Sigmoid colon (tissue), 7 donors: ENCODE results near the gene KRT78. TPM values are rescaled to one million over a fixed set of nuclear protein-coding genes. Genes with fewer than 3 reads are reported as not detected.

Experiments
- DNase-seq: peaks from one replicate; pipeline ENCODE4 v3.0.0-alpha.2; 2019
- H3K27ac ChIP-seq, 4 donors: fragments of 200-600 bp; sonication (generic); one replicate each; pipeline ENCODE4 v1.5.1; 2016 to 2019; ENCODE audit warnings: mild to moderate bottlenecking in 1 of 4
- H3K27me3 ChIP-seq, 3 donors: fragments of 200-600 bp; sonication (generic); one replicate each; pipeline ENCODE4 v1.5.1; 2019; ENCODE audit warnings: mild to moderate bottlenecking in 1 of 3
- H3K36me3 ChIP-seq, 4 donors: fragments of 200-600 bp; sonication (generic); one replicate each; pipeline ENCODE4 v1.5.1; 2016 to 2019
- H3K4me1 ChIP-seq, 4 donors: fragments of 200-600 bp; sonication (generic); one replicate each; pipeline ENCODE4 v1.5.1; 2017 to 2019
- H3K4me3 ChIP-seq, 4 donors: fragments of 200-600 bp; sonication (generic); one replicate each; pipeline ENCODE4 v1.5.1; 2017 to 2019; ENCODE audit warnings: mild to moderate bottlenecking in 2 of 4, moderate library complexity in 1 of 4
- H3K9me3 ChIP-seq, 4 donors: fragments of 200-600 bp in 3 of 4; sonication (generic) in 3 of 4; one replicate each; pipeline versions ENCODE4 v1.5.1 to v1.6.1; 2013 to 2019
- CTCF ChIP-seq, 4 experiments: fragments of 450-650 bp in 3 of 4; fragments of 200-600 bp in 1 of 4; IDR thresholded peaks; one replicate each; pipeline ENCODE4 v1.5.1; 2016 to 2019; ENCODE audit warnings: antibody characterized with exemption in 4 of 4, mild to moderate bottlenecking in 3 of 4, moderate library complexity in 2 of 4
- EP300 ChIP-seq, 4 donors: sonication (generic); formaldehyde crosslinking; IDR thresholded peaks; one replicate each; pipeline ENCODE4 v1.6.1; 2017; ENCODE audit warnings: antibody characterized with exemption in 4 of 4
- POLR2A ChIP-seq, 2 donors: fragments of 450-650 bp; IDR thresholded peaks; one replicate each; pipeline ENCODE4 v1.6.1; 2016; ENCODE audit warnings: antibody characterized with exemption in 2 of 2, mild to moderate bottlenecking in 2 of 2, moderate library complexity in 2 of 2
- POLR2AphosphoS5 ChIP-seq, 4 donors: sonication (generic); formaldehyde crosslinking; IDR thresholded peaks; one replicate each; pipeline ENCODE4 v1.6.1; 2017; ENCODE audit warnings: antibody characterized with exemption in 4 of 4
- WGBS, 2 donors: extraction: QIAGEN DNeasy Blood & Tissue Kit; methylation state at CpG; one replicate each; pipeline ENCODE4 v1.1.7; 2013; 5-methylcytosine and 5-hydroxymethylcytosine counted together
- intact Hi-C: fragments of 100-400 bp; cut with DNase I; formaldehyde crosslinking; loops from one replicate; pipeline ENCODE4 v1.15.1; 2023
- polyA plus RNA-seq, 3 donors: library from polyadenylated mRNA; stranded (reverse); fragments of 200-250 nt; gene quantifications; one replicate each; pipeline ENCODE4 v1.2.3, GENCODE V29; 2013
- total RNA-seq, 4 donors: library from RNA; depleted of rRNA; stranded (reverse); fragments of >200 nt; gene quantifications; one replicate each; pipeline ENCODE4 v1.1.0, GENCODE V29; 2016
- donor health status: healthy with polysubstance abuse.
- donor health status: Bipolar disorder and iron deficiency.
- donor health status: healthy.

KRT78 gene
- total and polyA plus RNA-seq, 7 donors: 0.20 to 5.4 TPM; not detected in 5

GRCh38 chr12:52871291-52872039, 22.7 kb upstream of the KRT78 start:
- Histone ChIP-seq H3K36me3 (no peaks in the 10 kb centered on the region), H3K27ac (peak overlapping the region in 3 of 4 donors; percentile 25 to 49 (median 35)), H3K4me3 (no peak overlapping the region), H3K4me1 (peaks cover 0 to 20% (median 14%) of the 10 kb centered on the region in 4 donors), H3K27me3 (no peaks in the 10 kb centered on the region), H3K9me3 (no peaks in the 10 kb centered on the region)
- no peak for DNase-seq
- TF ChIP-seq POLR2A (IDR thresholded peaks at IDR 0.05): no peak
- TF ChIP-seq EP300 (IDR thresholded peaks at IDR 0.05): no peak
- TF ChIP-seq POLR2AphosphoS5 (IDR thresholded peaks at IDR 0.05): no peak
- TF ChIP-seq CTCF (IDR thresholded peaks at IDR 0.05): no peak
- 35 to 59% methylated on average over 9 of the region's 9 CpGs for WGBS, 2 donors
- intact Hi-C loops: loop anchor here (2.0 kb wide), 1 partner anchor 289 kb away; no protein-coding TSS in a partner anchor

GRCh38 chr12:52870361-52871290, 21.8 kb upstream of the KRT78 start:
- H3K4me3 ChIP-seq: no peak overlapping the region
- no peaks in the 10 kb centered on the region for H3K36me3 ChIP-seq
- 17 to 35% methylated on average over 14 of the region's 14 CpGs for WGBS, 2 donors
- no peaks in the 10 kb centered on the region for H3K9me3 ChIP-seq
- peaks cover 0 to 20% (median 14%) of the 10 kb centered on the region in 4 donors for H3K4me1 ChIP-seq
- peak; percentile 63 for DNase-seq
- no peaks in the 10 kb centered on the region for H3K27me3 ChIP-seq
- TF ChIP-seq CTCF (IDR thresholded peaks at IDR 0.05) (peak in 3 of 4 experiments; percentile 45 to 63 (median 56)), POLR2AphosphoS5 (IDR thresholded peaks at IDR 0.05) (no peak)
- peak overlapping the region in 2 of 4 donors; percentile 23 to 29 for H3K27ac ChIP-seq
- intact Hi-C loops: loop anchor here (2.0 kb wide), 1 partner anchor 288 kb away; no protein-coding TSS in a partner anchor

- Histone ChIP-seq H3K4me3 (no peak overlapping the region), H3K27me3 (no peaks in the 10 kb centered on the region), H3K4me1 (peaks cover 0 to 5% (median 2%) of the 10 kb centered on the region in 4 donors), H3K36me3 (no peaks in the 10 kb centered on the region), H3K27ac (no peak overlapping the region), H3K9me3 (no peaks in the 10 kb centered on the region)
- TF ChIP-seq POLR2AphosphoS5 (IDR thresholded peaks at IDR 0.05) (no peak), EP300 (IDR thresholded peaks at IDR 0.05) (no peak), CTCF (IDR thresholded peaks at IDR 0.05) (no peak), POLR2A (IDR thresholded peaks at IDR 0.05) (no peak)
- no peak for DNase-seq
- 8 to 20% methylated on average over 9 of the region's 9 CpGs for WGBS, 2 donors
- intact Hi-C loops: no loop called here
Measured at GRCh38 chr12:52867642-52868041, 18.8 kb upstream of the KRT78 start.

DNA sequence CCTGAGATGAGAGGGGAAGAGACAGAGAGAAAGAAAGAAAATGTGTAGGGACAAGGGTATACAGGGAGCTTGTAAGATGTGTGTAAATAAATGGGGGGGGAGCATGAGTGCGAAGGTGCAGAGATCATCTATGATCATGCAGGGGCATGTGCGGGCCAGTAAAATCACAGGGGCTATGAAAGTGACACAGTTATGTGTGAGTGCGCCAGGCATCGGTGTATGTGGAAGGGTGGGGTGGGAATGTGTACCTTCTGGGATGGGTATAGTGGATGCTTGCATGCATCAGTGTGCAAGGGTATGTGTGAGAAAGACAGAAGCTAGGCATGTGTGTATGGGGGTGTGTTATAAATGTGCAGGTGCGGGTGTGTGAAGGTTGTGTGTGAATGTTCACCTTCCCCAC, 18.4 kb upstream of the KRT78 start:
- no peaks in the 10 kb centered on the region for H3K9me3 ChIP-seq
- H3K4me1 ChIP-seq: peaks cover 0 to 5% (median 2%) of the 10 kb centered on the region in 4 donors
- DNase-seq: no peak
- H3K4me3 ChIP-seq: no peak overlapping the region
- no peaks in the 10 kb centered on the region for H3K36me3 ChIP-seq
- WGBS, 2 donors: 32 to 74% methylated on average over 5 of the region's 5 CpGs
- no peak overlapping the region for H3K27ac ChIP-seq
- no peak for TF ChIP-seq POLR2A (IDR thresholded peaks at IDR 0.05)
- no peak for TF ChIP-seq CTCF (IDR thresholded peaks at IDR 0.05)
- no peak for TF ChIP-seq POLR2AphosphoS5 (IDR thresholded peaks at IDR 0.05)
- intact Hi-C loops: no loop called here
- H3K27me3 ChIP-seq: no peaks in the 10 kb centered on the region
